Right atrium auricular region (tissue), 2 donors: Measurements from ENCODE around the gene IMPA2. TPM values are rescaled to one million over a fixed set of nuclear protein-coding genes. Genes with fewer than 3 reads are reported as not detected.
A peak's percentile ranks its signal among the peaks of the same experiment; 100 is the strongest.

Source experiments
- DNase-seq: peaks from one replicate; pipeline ENCODE4 v3.0.0-alpha.2; 2019; ENCODE audit warnings: low spot score
- H3K27ac ChIP-seq, 2 donors: fragments of 200-600 bp; sonication (generic); 1 replicate in 1 of 2; 2 replicates in 1 of 2; pipeline ENCODE4 v1.5.1; 2016 to 2019
- H3K27me3 ChIP-seq, 2 donors: fragments of 200-600 bp; sonication (generic); one replicate each; pipeline versions ENCODE4 v1.5.1 to v1.6.0; 2017 to 2019
- H3K36me3 ChIP-seq: fragments of 200-600 bp; sonication (generic); one replicate; pipeline ENCODE4 v1.5.1; 2016
- H3K4me1 ChIP-seq, 2 donors: fragments of 200-600 bp; sonication (generic); one replicate each; pipeline versions ENCODE4 v1.5.1 to v1.6.0; 2017 to 2019
- H3K4me3 ChIP-seq, 2 donors: fragments of 200-600 bp; sonication (generic); 1 replicate in 1 of 2; 2 replicates in 1 of 2; pipeline ENCODE4 v1.5.1; 2017 to 2019; ENCODE audit warnings: mild to moderate bottlenecking in 1 of 2, moderate library complexity in 1 of 2
- H3K9me3 ChIP-seq, 2 donors: fragments of 200-600 bp; sonication (generic); one replicate each; pipeline ENCODE4 v1.5.1; 2019
- total RNA-seq, 2 donors: library from RNA; depleted of rRNA; stranded (reverse); fragments of >200 nt; gene quantifications; one replicate each; pipeline ENCODE4 v1.1.0, GENCODE V29; 2016
- TF ChIP-seq, protein P1 (sequence below), 2 donors: fragments of 200-600 bp; sonication (generic); IDR thresholded peaks; one replicate each; pipeline ENCODE4 v1.5.1; 2019; ENCODE audit warnings: antibody characterized with exemption in 2 of 2

Gene IMPA2
- total RNA-seq, 2 donors from 2014 or later, result 20.2 to 22.9 TPM

DNA sequence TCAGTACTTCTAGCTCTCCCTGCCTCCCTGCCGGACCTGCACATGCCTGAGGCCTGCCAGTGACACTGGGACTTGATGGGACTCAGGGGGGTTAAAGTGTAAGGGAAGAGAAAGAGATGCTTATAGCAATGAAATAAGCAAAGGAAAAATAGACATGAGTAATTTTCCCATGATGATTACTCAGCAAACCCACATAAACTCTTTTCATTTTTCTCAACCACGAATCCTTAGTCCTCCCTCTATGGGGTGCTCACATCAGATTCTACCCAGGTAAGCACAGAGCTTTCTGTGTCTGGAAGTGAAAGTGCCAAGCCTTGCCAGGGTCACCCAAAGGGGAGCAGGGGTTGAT lies 67.5 kb downstream of the IMPA2 start:
- Histone ChIP-seq H3K9me3 (no peaks in the 10 kb centered on the region), H3K4me3 (no peak overlapping the region), H3K27me3 (no peaks in the 10 kb centered on the region), H3K4me1 (no peaks in the 10 kb centered on the region), H3K36me3 (no peaks in the 10 kb centered on the region), H3K27ac (no peak overlapping the region)
- TF ChIP-seq, protein P1, sequence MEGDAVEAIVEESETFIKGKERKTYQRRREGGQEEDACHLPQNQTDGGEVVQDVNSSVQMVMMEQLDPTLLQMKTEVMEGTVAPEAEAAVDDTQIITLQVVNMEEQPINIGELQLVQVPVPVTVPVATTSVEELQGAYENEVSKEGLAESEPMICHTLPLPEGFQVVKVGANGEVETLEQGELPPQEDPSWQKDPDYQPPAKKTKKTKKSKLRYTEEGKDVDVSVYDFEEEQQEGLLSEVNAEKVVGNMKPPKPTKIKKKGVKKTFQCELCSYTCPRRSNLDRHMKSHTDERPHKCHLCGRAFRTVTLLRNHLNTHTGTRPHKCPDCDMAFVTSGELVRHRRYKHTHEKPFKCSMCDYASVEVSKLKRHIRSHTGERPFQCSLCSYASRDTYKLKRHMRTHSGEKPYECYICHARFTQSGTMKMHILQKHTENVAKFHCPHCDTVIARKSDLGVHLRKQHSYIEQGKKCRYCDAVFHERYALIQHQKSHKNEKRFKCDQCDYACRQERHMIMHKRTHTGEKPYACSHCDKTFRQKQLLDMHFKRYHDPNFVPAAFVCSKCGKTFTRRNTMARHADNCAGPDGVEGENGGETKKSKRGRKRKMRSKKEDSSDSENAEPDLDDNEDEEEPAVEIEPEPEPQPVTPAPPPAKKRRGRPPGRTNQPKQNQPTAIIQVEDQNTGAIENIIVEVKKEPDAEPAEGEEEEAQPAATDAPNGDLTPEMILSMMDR (IDR thresholded peaks at IDR 0.05), result no peak
- DNase-seq, result no peak

DNA sequence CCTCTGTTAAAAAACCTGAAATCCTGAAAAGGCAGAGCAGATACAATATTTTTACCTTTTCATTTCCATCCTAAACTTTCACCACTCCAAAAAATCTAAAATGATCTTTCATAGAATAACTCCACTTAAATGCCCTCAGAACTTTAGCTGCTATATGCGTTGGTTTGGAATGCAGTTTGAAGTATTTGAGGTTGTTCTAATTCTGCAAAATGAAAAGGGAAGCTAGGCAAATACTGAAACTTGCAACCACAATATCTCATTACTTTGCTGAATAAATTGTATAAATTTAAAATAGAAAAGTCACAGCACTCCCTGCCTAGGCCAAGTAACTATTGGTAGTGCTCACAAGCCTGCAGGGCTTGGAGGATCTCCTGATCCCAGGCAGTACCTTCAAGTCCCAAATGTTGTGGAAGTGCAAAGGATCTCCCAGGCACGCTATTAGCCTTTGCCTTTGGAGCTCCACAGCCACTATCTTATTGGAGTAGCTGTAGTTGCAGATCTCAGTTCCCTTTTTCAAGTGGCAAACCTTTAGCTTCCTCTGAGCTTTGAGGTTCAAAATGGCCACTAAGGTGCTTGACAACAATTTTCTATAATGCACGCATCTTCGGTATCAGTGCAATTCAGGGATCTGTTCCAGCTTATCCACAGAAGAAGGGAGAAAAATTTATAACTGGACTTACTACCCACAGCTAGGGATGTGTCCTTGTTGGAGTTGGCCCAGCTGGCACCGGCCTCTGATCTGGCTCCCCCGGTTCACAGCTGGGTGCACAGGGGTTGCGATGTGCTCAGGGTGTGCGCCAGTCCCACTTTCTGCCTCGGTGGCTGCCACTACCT lies 68.9 kb downstream of the IMPA2 start:
- DNase-seq, result peak; percentile 56
- no peaks in the 10 kb centered on the region for H3K9me3 ChIP-seq
- TF ChIP-seq, protein P1 (IDR thresholded peaks at IDR 0.05), result no peak
- no peaks in the 10 kb centered on the region for H3K27me3 ChIP-seq
- H3K4me1 ChIP-seq, result no peaks in the 10 kb centered on the region
- H3K36me3 ChIP-seq, result no peaks in the 10 kb centered on the region
- no peak overlapping the region for H3K4me3 ChIP-seq
- H3K27ac ChIP-seq, result no peak overlapping the region

DNA sequence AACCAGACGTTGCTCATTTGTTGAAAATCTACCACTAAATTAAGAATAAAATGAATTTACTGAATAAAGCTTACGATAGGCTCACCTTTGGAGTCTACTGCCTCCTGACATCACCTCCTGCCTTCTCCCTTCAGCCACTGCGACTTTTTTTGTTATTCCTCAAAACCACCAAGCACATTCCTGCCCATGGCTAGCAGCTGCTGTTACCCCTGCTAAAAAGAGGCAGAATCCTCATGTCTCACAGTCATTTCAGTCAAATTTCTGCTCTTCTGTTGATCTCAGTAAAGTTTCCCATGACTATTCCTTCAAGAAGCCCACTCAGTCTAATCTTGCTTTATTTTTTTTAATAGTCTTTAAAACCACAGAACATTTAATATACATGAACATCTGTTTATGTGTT lies 71.6 kb downstream of the IMPA2 start:
- H3K36me3 ChIP-seq, result no peaks in the 10 kb centered on the region
- H3K4me1 ChIP-seq, result no peaks in the 10 kb centered on the region
- no peak overlapping the region for H3K27ac ChIP-seq
- TF ChIP-seq, protein P1 (IDR thresholded peaks at IDR 0.05), result no peak
- DNase-seq, result no peak
- H3K4me3 ChIP-seq, result no peak overlapping the region
- no peaks in the 10 kb centered on the region for H3K9me3 ChIP-seq
- no peaks in the 10 kb centered on the region for H3K27me3 ChIP-seq

DNA sequence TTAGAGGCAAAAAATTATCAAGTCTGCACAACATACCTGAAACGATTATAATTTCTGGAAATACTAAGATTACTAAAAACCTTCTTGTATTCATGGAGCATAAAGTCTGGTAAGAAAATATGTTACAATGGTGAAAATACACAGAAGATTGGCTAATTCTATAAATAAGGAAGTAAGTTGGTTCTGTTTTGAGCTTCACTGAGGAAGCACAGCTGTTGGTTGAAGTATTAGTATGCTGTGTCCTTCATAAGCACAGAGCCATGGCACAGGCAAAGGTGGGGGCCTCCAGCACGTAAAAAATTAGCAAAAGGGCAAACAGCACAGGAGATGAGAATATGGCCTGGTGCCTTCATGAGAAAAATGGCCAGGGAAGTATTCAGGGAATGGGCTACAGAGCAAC lies 72.0 kb downstream of the IMPA2 start:
- Histone ChIP-seq H3K9me3 (no peaks in the 10 kb centered on the region), H3K4me1 (no peaks in the 10 kb centered on the region), H3K4me3 (no peak overlapping the region), H3K27me3 (no peaks in the 10 kb centered on the region), H3K27ac (no peak overlapping the region), H3K36me3 (no peaks in the 10 kb centered on the region)
- peak; percentile 46 for DNase-seq
- TF ChIP-seq, protein P1 (IDR thresholded peaks at IDR 0.05), result no peak

DNA sequence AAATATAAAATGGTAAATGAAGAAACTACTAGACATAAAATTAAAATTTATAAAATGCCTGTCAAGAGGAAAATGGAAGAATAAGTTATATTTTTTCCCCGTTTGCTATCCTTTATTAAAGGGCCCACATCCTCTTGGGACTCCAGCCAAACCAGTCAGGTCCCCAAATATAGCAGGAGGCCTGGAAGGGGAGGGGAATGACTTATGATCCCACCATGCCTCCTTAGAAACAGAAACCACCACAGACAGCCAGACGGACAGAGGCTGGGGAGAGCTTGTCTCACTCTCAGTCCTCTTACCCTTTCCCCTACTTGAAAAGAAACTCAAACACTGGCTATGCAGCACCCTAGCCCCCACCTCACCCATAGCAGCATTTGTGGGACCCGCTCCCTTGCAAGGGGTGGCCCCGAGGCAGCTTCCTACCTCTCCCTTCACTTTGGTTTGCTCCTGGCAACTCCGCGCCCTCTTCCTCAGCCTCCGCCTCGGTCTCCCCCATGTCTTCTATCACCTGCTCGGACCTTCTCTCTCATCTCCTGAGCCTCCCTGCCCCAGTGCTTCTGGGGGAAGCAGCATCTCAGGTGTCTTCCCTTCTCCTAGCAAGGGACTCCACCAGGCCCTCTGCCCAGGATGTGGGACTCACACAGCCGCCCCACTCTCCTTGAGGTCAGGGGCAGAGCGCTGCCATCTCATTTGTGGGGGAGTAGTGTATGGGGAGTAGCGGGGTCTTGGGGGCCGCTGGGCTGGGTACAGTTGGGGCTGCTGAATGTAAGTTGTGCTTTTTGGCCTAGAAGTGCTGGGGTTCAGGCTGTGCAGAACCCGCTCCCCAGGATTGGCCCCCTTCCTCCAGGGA lies 75.0 kb downstream of the IMPA2 start:
- Histone ChIP-seq H3K4me1 (no peaks in the 10 kb centered on the region), H3K27ac (no peak overlapping the region), H3K4me3 (no peak overlapping the region), H3K36me3 (no peaks in the 10 kb centered on the region), H3K9me3 (no peaks in the 10 kb centered on the region), H3K27me3 (no peaks in the 10 kb centered on the region)
- TF ChIP-seq, protein P1 (IDR thresholded peaks at IDR 0.05), result no peak
- peak; percentile 50 for DNase-seq
